GM19238 (cell line): ENCODE results near the gene NAT14.

Experiments used
- DNase-seq: peaks from one replicate; pipeline ENCODE4 v3.0.0; 2011; ENCODE audit warnings: low spot score; ENCODE audit not compliant: insufficient read length

Gene NAT14

DNA sequence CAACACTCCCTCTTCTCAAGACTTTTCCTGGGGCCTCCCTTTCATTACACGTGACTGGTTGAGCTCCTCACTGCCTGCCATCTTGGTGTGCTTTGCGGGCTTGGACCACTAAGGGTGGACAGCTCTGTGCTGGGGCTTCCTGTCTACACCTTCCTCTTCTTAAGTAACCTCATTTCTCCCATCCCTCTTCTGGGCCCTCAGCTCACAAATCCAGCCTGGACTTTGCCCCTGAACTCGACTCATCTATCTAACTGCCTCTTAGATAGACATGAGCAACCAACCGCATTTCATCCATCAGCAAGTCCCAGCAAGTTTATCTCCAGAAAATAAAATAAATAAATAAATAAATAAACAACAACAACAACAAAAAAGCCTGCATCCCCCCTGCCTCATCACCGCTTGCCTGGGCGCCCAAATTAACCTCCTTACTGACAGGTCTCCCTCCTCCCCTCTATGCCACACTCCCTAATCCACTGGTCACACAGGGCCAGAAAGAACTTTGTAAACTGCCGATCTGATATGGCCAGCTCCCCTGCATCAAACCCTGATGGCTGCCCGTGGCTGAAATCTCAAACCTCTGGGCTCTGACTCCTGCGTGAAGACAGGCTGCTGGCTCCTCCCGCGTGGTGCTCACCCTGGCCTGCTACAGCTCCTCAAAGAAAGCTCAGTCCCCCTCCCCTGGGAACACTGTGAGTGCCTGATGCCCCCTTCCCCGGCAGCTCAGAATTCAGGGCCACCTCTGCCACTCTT lies 31.3 kb upstream of the NAT14 start:
- DNase-seq = no peak

DNA sequence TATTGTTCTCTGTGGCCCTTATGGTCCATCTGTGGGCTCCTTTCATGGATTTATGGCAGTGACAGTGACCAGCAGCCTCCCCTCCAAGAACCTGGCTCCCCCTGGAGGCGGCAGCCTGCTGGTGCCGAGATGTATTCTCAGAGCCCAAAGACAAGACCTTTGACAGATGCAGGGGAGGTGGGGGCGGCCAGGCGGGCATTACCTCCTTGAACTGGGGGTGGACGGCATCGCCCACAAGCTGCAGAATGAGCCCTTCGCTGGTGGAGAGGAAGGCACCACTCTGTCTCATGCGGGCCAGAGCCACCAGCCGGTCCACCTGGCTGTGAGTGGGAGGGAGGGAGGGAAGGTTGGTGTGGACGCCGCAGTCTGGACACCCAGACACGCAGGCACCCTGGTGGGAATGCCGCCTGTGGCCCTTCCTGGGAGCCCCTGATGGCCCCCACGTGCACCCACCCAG lies 30.2 kb upstream of the NAT14 start:
- DNase-seq = no peak

DNA sequence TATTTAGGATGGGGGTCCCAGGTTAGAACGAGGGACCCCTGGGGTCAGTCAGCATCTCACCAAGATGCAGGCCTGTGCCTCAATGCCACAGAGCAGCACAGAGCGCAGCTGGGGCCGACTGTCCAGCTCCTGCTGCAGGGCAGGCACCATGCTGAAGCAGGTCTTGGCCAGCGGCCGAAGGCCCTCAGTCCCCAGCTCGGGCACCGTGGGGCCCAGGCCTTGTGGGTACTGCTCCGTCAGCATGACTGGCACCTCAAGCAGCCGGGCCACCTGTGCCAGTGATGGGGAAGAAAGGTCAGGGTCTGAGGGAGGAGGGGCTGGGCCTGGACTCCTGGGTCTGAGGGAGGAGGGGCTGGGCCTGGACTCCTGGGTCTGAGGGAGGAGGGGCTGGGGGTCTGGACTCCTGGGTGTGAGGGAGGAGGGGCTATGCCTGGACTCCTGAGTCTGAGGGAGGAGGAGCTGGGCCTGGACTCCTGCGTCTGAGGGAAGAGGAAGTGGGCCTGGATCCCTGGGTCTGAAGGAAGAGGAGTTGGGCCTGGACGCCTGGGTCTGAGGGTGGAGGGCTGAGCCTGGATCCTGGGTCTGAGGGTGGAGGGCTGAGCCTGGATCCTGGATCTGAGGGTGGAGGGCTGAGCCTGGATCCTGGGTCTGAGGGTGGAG lies 29.3 kb upstream of the NAT14 start:
- no peak for DNase-seq

DNA sequence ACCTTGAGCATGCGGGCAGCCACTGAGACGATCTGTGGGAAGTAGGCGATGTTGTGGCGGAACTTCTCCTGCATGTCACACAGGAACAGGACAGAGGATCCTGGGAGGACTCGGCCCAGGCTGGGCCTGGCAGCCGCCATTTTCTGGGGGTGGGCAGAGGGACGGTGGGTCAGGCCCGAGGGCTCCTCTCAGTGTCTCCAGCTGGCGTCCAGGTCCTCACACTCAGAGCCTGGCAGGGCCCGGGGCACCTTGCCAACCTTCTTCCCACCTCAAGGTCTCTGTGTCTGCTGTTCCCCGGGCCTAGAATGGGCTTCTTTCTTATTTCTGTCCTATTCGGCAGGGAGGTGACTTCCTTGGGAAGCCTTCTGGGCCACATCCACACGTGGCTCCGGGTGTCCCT lies 28.6 kb upstream of the NAT14 start:
- DNase-seq = no peak

DNA sequence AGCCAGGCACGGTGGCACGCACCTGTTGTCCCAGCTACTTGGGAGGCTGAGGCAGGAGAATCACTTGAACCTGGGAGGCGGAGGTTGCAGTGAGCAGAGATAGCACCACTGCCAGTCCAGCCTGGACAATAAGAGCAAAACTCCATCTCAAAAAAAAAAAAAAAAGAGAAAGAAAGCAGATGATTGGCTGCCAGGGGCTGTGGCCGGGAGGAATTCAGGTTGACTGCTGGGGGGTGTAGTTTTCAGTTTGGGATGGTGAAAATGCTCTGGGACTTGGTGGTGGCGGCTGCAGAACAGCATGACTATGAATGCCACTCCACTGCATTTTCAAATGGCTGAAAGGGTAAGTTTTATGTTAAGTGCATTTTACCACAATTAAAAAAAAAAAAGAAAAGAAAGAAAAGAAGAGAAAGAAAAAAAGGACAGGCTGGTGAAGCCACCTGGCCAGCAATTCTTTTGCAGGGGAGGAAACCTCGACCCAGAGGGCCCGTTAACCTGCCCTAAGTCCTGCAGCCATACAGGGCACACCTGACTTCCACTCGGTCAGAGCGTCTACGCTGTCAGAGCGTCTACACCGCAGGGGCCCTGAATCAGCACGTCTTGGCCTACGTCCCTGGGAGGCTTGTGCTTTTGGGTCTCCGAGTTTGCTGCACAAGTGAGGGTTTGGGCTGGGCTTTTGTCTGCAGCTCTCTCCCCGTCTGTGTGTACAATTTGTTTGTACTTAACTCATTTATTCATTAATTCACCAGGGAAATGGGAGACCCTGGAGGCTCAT lies 27.1 kb upstream of the NAT14 start:
- DNase-seq = no peak

DNA sequence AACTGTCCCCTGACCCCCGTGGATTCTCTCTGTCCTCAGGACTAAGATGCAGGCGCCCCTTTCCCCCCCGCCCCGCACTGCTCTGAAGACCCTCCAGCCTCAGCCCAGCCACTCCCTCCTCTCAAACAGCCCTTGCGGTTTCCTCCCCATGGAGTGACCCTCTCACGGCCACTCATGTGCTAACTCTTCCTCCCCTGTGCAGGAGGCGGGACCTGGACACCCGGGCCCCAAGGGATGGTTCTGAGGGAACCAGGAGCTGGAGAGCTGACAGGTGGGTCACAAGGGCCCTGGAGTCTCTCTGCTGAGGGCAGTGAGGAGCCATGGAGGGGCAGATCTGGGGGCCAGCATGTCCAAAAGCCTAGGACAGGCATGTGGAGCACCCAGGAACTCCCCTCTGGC lies 25.4 kb upstream of the NAT14 start:
- no peak for DNase-seq

DNA sequence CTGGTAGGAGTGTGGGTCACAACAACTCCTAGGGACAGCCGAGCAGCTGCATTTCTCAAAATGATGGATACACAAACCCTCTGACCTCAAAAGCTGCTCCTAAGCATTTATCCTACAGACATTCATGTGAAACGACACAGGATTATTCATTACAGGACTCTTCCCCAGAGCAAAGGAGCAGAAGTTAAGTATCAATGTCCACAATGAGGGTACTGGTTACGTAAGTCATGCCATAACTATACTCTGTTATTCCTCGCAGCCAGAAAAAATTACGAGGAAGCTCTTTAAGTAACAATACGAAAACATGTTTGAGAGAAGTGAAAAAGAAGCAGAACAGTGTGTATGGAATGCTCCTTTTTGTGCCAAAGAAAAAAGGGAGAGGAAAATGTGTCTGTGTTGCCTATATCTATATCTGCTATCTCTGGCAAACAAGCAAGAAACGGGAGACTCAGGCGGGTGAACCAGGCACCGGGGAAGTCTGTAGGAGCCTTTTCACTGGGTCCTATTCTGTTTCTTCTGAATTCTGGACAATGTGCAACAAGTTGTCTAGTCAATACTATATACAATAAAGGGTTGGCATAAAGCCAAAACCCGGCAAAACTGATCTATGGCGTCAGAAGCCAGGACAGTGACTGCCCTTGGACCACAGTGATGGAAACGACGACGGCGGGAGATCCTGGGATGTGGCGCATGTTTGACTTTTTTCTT lies 24.9 kb upstream of the NAT14 start:
- no peak for DNase-seq

DNA sequence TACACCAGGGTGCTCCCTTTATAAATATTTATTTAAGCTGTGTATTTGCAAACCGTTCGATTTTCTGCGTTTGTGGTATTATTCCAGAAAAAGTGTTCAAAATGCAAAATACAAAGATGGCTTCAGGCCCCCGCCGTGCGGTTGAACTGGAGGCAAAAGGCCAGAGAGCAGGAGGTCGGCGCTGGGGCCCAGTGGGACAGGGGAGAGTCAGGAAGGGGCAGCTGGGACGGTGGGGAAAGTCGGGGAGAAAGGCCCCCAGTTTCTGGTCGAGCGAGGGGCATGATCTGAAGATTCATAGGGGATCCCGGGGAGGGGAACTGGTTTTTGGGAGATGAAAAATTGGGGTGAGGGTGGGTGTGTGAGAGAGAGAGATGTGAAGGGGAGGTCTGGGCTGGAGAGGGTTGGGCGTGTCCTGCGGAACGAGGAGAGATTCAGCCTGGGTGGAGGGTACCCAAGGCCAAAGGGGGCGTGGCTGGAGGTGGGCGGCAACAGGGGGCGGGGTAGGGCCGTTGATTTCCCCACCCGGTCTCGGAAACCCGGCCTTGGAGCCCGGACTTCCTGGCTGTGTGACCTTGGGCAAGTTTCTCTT lies 24.2 kb upstream of the NAT14 start:
- DNase-seq = no peak

DNA sequence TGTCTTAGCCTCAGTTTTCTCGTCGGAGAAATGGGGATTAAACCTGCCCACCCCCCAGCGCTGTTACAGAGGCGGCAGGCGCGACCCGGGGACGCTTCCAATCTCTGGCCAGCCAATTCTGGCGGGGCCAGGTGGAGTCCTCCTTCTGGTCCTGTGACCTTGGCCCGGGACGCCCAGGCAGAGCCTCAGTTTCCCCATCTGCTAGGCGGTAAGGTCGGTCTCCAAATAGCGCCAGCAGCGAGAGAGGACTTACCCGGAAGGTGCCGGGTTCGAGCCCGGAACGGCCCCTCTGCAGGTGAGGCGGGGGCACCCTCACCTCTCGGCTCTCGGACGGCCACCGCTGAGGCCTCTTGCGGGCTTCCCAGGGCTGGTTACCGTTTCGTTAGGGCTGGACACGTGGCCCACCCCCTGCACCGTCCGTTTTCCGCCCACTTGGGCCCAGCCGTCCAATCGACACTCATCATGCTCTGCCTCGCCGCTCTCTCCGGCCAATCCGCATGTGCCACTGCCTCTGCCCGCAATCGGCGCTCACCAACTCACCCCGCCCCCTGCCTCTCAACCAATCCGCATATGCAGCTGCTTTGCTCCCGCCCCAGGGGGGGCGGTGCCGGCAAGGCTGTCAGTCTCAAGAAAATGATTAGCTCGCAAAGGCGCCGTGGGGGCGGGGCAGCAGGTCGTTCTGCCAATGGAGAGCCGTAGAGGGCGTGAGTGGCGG lies 23.6 kb upstream of the NAT14 start, which contains the start of gene ISOC2:
Gene ISOC2, minus strand, starts transcription at position 384 of the 715 bp plus-strand sequence. CDS start 5,156 bp downstream, outside the sequence.
- peak; percentile 100 for DNase-seq

DNA sequence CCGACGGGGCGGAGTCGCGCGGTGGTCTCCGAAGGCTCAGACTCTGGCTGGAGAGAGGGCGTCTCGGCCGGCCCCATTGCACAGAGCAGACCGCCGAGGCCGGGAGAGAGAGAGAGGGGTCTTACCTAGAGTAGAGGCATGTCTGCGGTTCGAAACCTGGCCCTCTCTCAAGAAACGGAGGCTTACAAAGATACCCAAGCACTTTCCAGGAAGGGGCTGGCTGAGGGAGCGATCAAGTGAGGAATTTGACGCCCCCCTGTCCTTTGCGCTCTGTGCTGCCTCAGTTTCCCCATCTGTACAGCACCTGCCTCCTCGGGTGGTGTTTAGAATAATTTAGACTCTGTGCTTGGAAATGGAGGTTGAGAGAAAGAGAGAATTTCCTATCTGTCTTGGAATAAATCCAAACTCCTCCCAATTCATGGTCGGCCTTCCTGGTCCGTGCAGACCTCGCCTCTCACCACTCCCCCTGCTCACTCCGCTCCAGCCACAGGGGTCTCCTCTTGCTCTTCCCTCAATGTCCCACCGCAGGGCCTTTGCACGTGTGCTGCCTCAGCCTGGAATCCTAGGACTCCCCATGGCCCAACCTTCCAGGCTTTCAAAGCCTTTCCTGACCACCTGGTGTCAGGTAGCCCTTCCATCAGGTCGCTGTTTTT lies 22.9 kb upstream of the NAT14 start:
- no peak for DNase-seq

DNA sequence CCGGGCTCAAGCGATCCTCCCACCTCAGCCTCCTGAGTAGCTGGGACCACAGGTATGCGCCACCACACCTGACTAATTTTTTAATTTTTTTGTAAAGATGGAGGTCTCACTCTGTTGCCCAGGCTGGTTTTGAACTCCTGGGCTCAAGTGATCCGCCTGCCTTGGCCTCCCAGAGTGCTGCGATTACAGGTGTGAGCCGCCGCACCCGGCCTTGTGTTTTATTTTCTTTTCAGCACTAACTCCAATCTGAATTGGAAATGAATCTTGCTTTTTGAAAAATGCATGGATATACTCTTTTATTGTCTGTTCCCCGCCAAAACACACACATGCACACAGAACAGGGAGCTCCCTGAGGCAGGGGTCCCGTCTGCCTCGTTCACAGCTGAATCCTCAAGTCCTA lies 22.3 kb upstream of the NAT14 start:
- DNase-seq = no peak

DNA sequence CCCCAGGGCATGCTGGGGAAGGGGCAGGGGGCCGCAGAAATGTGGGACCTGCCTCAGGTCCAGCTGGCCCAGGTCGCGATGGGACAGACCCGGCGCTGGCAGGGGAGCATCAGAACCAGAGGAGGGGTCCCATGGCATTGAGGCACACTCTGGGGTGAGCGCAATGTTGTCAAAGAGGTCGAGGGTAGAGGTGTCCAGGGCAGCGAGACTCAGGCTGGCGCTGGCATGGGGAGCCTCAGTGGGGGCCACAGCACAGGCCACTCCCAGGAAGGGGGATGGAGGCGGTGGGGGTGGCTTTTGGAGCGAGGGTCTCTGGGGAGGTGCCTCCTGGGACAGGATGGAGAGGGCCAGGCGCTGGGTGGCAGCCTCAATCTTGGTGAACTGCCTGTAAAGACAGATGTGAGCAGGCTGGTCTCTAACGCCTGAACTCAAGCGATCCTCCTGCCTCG lies 21.4 kb upstream of the NAT14 start:
- no peak for DNase-seq

DNA sequence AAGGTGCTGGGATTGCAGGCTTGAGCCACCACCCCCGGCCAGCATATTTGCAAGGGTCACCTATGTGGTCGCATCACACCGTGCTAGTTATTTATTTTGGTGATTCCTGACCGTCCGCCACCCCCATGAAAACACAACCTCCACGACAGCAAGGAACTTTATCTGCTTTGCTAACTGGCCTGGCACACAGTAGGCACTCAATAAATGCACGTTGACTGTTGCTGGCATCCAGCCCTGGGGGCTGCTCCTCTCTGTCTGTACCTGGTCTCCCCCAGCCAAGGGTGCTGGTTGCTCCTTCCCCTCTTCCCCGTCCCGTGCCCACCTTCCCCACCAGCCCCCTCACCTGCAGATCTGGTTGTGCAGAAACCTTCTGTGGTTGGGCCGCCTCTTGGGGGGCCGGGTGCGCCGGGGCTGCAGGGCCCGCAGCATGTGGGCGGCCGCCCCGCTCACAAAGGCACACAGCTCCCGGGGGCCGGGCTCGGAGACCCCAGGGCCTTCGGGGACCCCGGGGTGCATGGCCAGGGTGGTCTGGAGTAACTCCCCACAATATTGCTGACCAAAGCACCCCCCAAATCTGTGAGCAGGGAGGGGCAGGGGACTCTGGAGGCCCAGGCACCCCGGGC lies 20.8 kb upstream of the NAT14 start:
- no peak for DNase-seq

DNA sequence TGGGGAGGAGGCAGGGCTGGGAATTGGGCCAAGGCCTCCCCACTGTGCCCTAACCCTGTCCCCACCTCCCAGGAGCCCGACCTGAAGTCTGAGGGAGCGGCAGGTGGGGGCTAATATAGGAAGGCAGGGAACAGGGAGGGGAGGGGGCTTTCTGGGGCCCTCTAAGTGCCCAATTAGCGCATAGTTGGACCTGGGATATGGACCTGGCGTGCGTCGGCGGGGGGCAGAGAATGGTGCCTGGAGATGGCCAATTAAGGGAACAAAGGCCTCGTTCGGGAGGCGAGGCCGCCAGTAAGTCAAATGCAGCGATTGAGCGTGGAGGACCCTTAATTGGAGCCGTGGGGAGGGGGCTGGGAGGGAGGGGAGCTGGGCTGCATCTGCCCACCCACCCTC lies 20.3 kb upstream of the NAT14 start, which contains the start of gene C19orf85:
Gene C19orf85, minus strand, starts transcription at position 90 of the 393 bp plus-strand sequence. CDS start 197 bp downstream, outside the sequence.
- no peak for DNase-seq

DNA sequence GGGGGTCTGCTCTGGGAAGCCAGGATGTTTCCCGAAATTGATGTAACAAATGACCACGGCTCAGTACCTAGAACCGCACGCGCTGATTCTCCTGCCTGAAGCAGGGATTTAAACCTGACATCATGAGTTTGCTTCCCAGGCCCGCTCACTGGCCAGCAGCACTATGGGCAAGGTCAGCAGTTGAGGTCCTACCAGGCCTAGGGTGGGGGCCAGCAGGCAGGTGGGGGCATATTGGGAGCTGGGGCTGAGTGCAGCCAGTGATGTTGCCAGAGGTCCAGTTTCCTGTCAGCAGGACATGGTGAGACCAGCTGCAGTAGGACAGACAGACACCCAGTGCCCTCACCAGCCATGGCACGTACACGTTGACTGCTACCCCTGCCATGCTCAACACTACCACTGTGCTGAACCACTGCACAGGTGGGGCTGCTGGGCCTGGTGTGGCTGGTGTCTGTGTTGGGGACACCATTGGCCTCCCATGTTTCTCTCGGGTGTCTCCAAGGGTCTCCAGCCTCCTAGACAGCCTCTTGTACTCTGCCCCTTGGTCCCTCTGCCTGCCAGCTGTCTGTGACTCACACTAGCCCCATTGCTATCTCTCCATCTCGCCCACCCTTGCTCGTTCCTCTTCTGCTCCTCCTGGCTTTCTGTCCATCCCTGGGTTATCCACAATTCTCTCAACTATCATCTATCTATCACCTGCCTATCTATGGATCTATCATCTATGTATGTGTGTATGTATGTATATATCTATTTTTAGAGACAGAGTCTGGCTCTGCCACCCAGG lies 19.3 kb upstream of the NAT14 start:
- no peak for DNase-seq

DNA sequence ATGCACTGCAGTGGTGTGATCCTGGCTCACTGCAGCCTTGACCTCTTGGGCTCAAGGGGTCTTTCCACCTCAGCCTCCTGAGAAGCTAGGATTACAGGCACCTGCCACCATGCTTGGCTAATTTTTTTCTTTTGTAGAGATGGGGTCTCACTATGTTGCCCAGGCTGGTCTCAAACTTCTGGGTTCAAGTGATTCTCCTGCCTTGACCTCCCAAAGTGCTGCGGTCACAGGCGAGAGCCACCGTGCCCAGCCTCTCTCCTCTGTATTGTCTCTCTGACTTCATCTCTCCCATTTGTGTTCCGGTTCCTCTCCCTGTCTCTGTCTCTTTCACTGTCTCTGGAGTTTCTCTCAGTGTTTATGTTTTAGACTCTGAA lies 18.8 kb upstream of the NAT14 start:
- no peak for DNase-seq

DNA sequence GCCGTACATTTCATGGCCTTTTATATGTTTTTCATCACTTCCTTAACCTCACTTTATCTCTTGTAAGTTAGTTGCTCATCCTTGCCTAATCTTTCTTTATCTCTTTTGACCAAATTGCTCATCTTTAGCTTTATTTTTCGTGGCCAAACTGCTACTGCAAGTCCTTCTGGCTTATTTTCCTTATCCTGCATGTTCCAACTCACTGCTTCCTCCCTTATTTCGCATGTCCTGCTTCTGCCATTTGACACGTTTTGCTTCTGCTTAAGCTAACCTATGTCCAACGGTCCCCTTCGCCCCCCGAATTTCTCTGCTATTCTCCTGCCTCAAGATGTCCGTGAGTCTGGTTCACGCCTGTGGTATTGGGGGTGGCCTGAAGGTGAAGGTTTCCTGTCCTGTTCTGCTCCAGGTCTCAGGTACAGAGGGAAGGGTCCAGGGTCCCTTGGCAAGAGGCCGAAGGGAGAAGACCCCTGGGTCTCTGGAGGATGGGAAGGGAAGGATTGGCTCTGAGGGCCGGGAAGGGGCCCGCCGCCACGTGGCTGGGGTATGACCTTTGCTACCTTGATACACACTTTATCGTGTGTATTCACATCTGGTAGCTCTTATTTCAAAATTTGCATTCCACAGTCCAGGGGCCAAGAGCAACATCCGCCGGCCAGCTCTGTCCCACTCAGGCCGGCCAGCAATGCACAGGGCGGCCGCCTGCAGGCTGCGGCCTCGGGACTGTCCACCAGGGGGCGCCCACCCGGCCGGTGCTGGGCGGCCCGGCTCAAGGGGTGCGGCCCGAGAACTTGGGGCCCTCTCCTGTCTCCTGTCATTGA lies 17.5 kb upstream of the NAT14 start:
- DNase-seq = peak; percentile 82

DNA sequence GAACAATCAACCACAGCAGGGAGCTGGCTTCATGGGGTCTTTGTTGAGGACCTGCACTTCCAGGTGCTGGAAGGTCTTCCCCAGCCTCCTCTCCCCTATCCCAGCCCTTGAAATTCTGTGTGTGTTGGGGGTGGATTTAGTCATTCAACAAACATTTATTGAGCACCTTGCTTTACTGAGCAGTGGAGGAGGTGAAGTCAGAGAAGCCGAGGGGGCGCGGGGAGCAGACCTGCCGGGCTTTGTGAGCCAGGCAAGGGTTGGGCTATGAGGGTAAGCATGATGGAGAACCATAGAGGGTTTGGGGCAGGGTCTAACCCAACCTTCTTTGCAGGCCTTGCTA lies 17.0 kb upstream of the NAT14 start:
- DNase-seq = no peak
